Measurements from ENCODE around the gene UBE3C.
"Not testable (repeated sequence)": the region's sequence is repeated elsewhere in the genome, so short reads cannot be mapped to it uniquely, and the experiment has no call there.

The UBE3C gene

DNA sequence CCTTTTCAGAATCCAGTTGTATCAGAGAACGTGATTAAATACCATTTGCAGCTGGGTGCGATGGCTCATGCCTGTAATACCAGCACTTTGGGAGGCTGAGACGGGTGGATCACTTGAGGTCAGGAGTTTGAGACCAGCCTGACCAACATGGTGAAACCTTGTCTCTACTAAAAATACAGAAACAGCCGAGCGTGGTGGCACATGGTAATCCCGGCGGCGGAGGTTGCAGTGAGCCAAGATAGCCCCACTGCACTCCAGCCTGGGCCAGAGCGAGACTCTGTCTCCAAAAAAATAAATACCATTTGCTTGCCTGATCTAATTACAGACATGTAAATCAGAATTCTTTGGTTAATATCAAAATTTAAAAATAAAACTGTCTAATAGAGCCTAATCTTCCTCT, 20.8 kb downstream of the UBE3C start:
- H3K4ac ChIP-seq (ENCODE audit: low read depth, low read length); H2BK5ac ChIP-seq (ENCODE audit: low read length); H3K36me3 ChIP-seq (ENCODE audit: control insufficient read depth, insufficient read depth, low read length); H3K4me3 ChIP-seq (ENCODE audit: low read length); DNase-seq; H3K27me3 ChIP-seq (ENCODE audit: insufficient read depth, low read length, poor library complexity); H3K18ac ChIP-seq (ENCODE audit: low read length); H4K5ac ChIP-seq (ENCODE audit: low read length); H3K23ac ChIP-seq (ENCODE audit: low read length); H3K9ac ChIP-seq (ENCODE audit: low read length); H3K56ac ChIP-seq (ENCODE audit: low read length); H3K4me2 ChIP-seq (ENCODE audit: low read length); H2BK120ac ChIP-seq (ENCODE audit: low read depth, low read length); H2BK15ac ChIP-seq (replicated peaks; ENCODE audit: low read depth); H4K8ac ChIP-seq (ENCODE audit: low read depth, low read length); H3K27ac ChIP-seq (ENCODE audit: low read depth, low read length); H2AK5ac ChIP-seq (ENCODE audit: low read length): not testable (repeated sequence)
- Histone ChIP-seq H3K4me1 (ENCODE audit: control insufficient read depth, low read depth, low read length) (peaks cover 12% of the 10 kb centered on the region), H3K79me1 (ENCODE audit: low read length) (peaks cover 10% of the 10 kb centered on the region), H3K79me2 (ENCODE audit: control insufficient read depth, insufficient read depth, low read length) (peaks cover 59% of the 10 kb centered on the region)
- no CpG with 5 or more reads among the region's 9 CpGs for WGBS (ENCODE audit: extremely low coverage, insufficient coverage, low lambda C conversion rate)

DNA sequence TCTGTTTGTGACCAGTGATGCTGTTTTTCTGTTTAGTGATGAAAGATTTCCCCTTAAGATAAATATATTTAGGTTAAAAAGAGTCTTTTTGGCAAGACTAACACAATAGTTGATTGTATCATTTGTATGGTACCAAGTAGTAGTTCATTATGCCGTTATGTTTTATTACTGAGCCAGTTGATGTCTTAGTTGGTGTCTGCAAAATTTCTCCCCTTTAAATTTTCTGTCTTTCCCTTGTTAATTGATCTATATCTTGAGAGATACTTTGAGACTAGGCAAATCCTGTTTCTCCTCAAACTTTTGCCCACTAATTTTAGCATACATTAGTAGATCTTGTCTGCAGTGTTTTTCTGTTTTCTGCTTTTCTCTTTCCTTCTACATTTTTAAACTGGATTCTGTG, 21.7 kb downstream of the UBE3C start:
- Histone ChIP-seq H3K79me1 (ENCODE audit: low read length) (peaks cover 16% of the 10 kb centered on the region), H3K4me3 (ENCODE audit: low read length) (no peak overlapping the region), H3K56ac (ENCODE audit: low read length) (no peak overlapping the region), H4K8ac (ENCODE audit: low read depth, low read length) (no peak overlapping the region), H2AK5ac (ENCODE audit: low read length) (no peak overlapping the region), H3K36me3 (ENCODE audit: control insufficient read depth, insufficient read depth, low read length) (no peaks in the 10 kb centered on the region), H2BK5ac (ENCODE audit: low read length) (no peak overlapping the region), H3K9ac (ENCODE audit: low read length) (no peak overlapping the region), H3K4me2 (ENCODE audit: low read length) (no peak overlapping the region), H3K4me1 (ENCODE audit: control insufficient read depth, low read depth, low read length) (peaks cover 10% of the 10 kb centered on the region), H3K4ac (ENCODE audit: low read depth, low read length) (no peak overlapping the region), H2BK120ac (ENCODE audit: low read depth, low read length) (no peak overlapping the region), H4K5ac (ENCODE audit: low read length) (no peak overlapping the region), H3K18ac (ENCODE audit: low read length) (no peak overlapping the region), H3K79me2 (ENCODE audit: control insufficient read depth, insufficient read depth, low read length) (peaks cover 62% of the 10 kb centered on the region), H3K27ac (ENCODE audit: low read depth, low read length) (no peak overlapping the region), H3K27me3 (ENCODE audit: insufficient read depth, low read length, poor library complexity) (no peaks in the 10 kb centered on the region), H2BK15ac (replicated peaks; ENCODE audit: low read depth) (no peak overlapping the region), H3K23ac (ENCODE audit: low read length) (no peak overlapping the region)
- no peak for DNase-seq
- no CpG with 5 or more reads among the region's 1 CpG for WGBS (ENCODE audit: extremely low coverage, insufficient coverage, low lambda C conversion rate)

DNA sequence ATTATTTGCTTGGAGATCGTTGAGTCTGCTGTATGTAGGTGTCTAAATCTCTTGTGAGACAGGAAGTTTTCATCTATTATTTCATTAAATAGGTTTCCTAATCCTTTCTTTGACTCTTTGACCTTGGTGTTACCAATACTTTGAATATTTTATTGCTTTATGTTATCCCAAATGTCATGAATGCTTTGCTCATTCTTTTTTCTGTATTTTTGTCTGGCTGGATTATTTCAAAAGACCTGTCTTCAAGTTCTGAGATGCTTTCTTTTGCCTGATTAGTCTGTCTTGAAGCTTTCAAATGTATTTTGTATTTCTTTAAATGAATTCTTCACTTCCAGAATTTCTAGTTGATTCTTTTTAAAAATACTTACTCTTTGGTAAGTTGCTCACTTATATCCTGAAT, 27.3 kb downstream of the UBE3C start:
- Histone ChIP-seq H3K23ac (ENCODE audit: low read length) (no peak overlapping the region), H3K79me1 (ENCODE audit: low read length) (peaks cover 16% of the 10 kb centered on the region), H4K5ac (ENCODE audit: low read length) (no peak overlapping the region), H2BK5ac (ENCODE audit: low read length) (no peak overlapping the region), H3K4me1 (ENCODE audit: control insufficient read depth, low read depth, low read length) (no peaks in the 10 kb centered on the region), H3K36me3 (ENCODE audit: control insufficient read depth, insufficient read depth, low read length) (peaks cover 2% of the 10 kb centered on the region), H3K4me2 (ENCODE audit: low read length) (no peak overlapping the region), H3K56ac (ENCODE audit: low read length) (no peak overlapping the region), H2AK5ac (ENCODE audit: low read length) (no peak overlapping the region), H3K9ac (ENCODE audit: low read length) (no peak overlapping the region), H3K27ac (ENCODE audit: low read depth, low read length) (no peak overlapping the region), H2BK15ac (replicated peaks; ENCODE audit: low read depth) (no peak overlapping the region), H4K8ac (ENCODE audit: low read depth, low read length) (no peak overlapping the region), H2BK120ac (ENCODE audit: low read depth, low read length) (no peak overlapping the region), H3K18ac (ENCODE audit: low read length) (no peak overlapping the region), H3K79me2 (ENCODE audit: control insufficient read depth, insufficient read depth, low read length) (peaks cover 25% of the 10 kb centered on the region), H3K4me3 (ENCODE audit: low read length) (no peak overlapping the region), H3K27me3 (ENCODE audit: insufficient read depth, low read length, poor library complexity) (no peaks in the 10 kb centered on the region), H3K4ac (ENCODE audit: low read depth, low read length) (no peak overlapping the region)
- DNase-seq = no peak
- WGBS (ENCODE audit: extremely low coverage, insufficient coverage, low lambda C conversion rate) = no CpG with 5 or more reads among the region's 1 CpG

DNA sequence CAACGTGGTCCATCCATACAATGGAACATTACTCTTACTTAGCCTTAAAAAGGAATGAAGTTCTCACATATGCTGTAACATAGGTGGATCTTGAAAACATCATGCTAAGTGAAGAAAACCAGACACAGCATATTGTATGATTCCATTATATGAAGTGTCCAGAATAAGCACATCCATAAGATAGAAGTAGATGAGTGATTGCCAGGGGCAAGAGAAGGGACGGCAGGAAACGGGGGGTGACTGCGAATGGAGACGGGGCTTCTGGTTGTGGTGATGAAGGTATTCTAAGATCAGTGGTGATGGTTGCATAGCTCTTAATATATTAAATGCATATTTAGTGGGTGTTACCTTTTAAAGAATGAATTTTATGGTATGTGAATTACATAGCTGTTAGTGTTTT, 29.8 kb downstream of the UBE3C start:
- no CpG with 5 or more reads among the region's 5 CpGs for WGBS (ENCODE audit: extremely low coverage, insufficient coverage, low lambda C conversion rate)
- no peak overlapping the region for H2AK5ac ChIP-seq (ENCODE audit: low read length)
- no peak overlapping the region for H3K4me3 ChIP-seq (ENCODE audit: low read length)
- H3K4me1 ChIP-seq (ENCODE audit: control insufficient read depth, low read depth, low read length) = no peaks in the 10 kb centered on the region
- H3K79me2 ChIP-seq (ENCODE audit: control insufficient read depth, insufficient read depth, low read length) = peaks cover 11% of the 10 kb centered on the region
- H3K79me1 ChIP-seq (ENCODE audit: low read length) = peaks cover 13% of the 10 kb centered on the region
- no peak overlapping the region for H3K18ac ChIP-seq (ENCODE audit: low read length)
- H4K5ac ChIP-seq (ENCODE audit: low read length) = no peak overlapping the region
- H3K4ac ChIP-seq (ENCODE audit: low read depth, low read length) = no peak overlapping the region
- no peak overlapping the region for H3K23ac ChIP-seq (ENCODE audit: low read length)
- H3K9ac ChIP-seq (ENCODE audit: low read length) = no peak overlapping the region
- H2BK5ac ChIP-seq (ENCODE audit: low read length) = no peak overlapping the region
- H2BK15ac ChIP-seq (replicated peaks; ENCODE audit: low read depth) = no peak overlapping the region
- no peak for DNase-seq
- no peak overlapping the region for H3K27ac ChIP-seq (ENCODE audit: low read depth, low read length)
- no peak overlapping the region for H3K56ac ChIP-seq (ENCODE audit: low read length)
- H3K4me2 ChIP-seq (ENCODE audit: low read length) = no peak overlapping the region
- H3K27me3 ChIP-seq (ENCODE audit: insufficient read depth, low read length, poor library complexity) = no peaks in the 10 kb centered on the region
- no peak overlapping the region for H4K8ac ChIP-seq (ENCODE audit: low read depth, low read length)
- H2BK120ac ChIP-seq (ENCODE audit: low read depth, low read length) = no peak overlapping the region
- peaks cover 6% of the 10 kb centered on the region for H3K36me3 ChIP-seq (ENCODE audit: control insufficient read depth, insufficient read depth, low read length)

DNA sequence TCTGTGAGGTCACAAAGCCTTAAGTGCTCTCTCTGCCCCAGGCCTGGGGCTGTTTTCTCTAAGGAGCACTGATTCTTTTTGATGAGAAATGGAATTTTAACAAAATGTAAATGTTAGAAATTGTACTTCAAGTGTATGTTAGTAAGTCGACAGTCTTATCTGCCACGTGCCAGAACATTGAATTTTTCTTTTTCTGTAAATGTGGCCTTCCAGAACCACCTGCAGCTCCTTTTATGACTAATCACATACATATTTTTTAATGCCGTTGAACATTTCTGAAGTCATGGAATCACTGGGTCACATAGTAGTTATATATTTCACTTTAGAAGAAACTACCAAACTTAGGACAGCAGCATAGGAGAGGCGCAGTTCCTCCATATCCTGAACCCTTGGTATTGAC, 38.0 kb downstream of the UBE3C start:
- H3K23ac ChIP-seq (ENCODE audit: low read length) = no peak overlapping the region
- H2BK15ac ChIP-seq (replicated peaks; ENCODE audit: low read depth) = no peak overlapping the region
- H3K4ac ChIP-seq (ENCODE audit: low read depth, low read length) = no peak overlapping the region
- H3K79me1 ChIP-seq (ENCODE audit: low read length) = peaks cover 3% of the 10 kb centered on the region
- no CpG with 5 or more reads among the region's 4 CpGs for WGBS (ENCODE audit: extremely low coverage, insufficient coverage, low lambda C conversion rate)
- DNase-seq = no peak
- H3K4me1 ChIP-seq (ENCODE audit: control insufficient read depth, low read depth, low read length) = no peaks in the 10 kb centered on the region
- no peaks in the 10 kb centered on the region for H3K79me2 ChIP-seq (ENCODE audit: control insufficient read depth, insufficient read depth, low read length)
- H3K18ac ChIP-seq (ENCODE audit: low read length) = no peak overlapping the region
- H3K4me2 ChIP-seq (ENCODE audit: low read length) = no peak overlapping the region
- H2AK5ac ChIP-seq (ENCODE audit: low read length) = no peak overlapping the region
- H4K8ac ChIP-seq (ENCODE audit: low read depth, low read length) = no peak overlapping the region
- no peak overlapping the region for H2BK120ac ChIP-seq (ENCODE audit: low read depth, low read length)
- H4K5ac ChIP-seq (ENCODE audit: low read length) = no peak overlapping the region
- no peak overlapping the region for H3K27ac ChIP-seq (ENCODE audit: low read depth, low read length)
- H3K56ac ChIP-seq (ENCODE audit: low read length) = no peak overlapping the region
- no peak overlapping the region for H2BK5ac ChIP-seq (ENCODE audit: low read length)
- no peak overlapping the region for H3K9ac ChIP-seq (ENCODE audit: low read length)
- no peaks in the 10 kb centered on the region for H3K27me3 ChIP-seq (ENCODE audit: insufficient read depth, low read length, poor library complexity)
- peaks cover 11% of the 10 kb centered on the region for H3K36me3 ChIP-seq (ENCODE audit: control insufficient read depth, insufficient read depth, low read length)
- H3K4me3 ChIP-seq (ENCODE audit: low read length) = no peak overlapping the region

DNA sequence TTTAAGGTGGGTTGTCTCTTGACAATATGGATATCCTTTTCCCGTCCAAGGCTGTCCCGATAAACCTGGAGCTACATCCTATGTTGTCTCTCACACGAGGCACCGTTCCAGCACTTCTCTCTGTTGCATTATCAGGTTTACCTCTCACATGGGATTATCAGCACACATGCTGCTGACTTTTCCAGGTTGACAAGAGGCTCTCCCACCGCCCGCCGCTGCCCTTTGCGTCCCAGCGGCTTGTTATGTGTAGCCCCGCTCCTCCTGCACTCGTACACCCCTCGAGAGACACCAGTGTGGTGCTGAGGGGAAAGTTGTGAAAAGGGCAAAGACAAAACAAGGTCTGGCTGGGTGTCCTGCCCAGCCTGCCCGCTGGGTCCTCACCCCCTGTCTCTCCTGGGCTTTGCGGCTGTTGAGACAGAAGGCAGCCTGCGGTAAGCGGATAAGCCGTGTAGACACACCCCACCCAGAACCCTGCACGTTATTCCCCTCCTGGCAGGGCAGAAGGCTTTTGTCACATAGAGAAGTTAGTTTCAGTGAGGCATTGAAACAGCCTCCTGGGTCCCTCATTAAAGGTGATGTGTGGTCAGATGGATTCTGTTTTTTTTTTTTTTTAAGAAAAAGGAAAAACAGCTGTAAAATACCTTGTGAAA, 38.7 kb downstream of the UBE3C start:
- H3K27ac ChIP-seq (ENCODE audit: low read depth, low read length) = no peak overlapping the region
- H3K79me1 ChIP-seq (ENCODE audit: low read length) = peaks cover 3% of the 10 kb centered on the region
- H3K79me2 ChIP-seq (ENCODE audit: control insufficient read depth, insufficient read depth, low read length) = no peaks in the 10 kb centered on the region
- no peak overlapping the region for H3K4ac ChIP-seq (ENCODE audit: low read depth, low read length)
- H3K4me1 ChIP-seq (ENCODE audit: control insufficient read depth, low read depth, low read length) = no peaks in the 10 kb centered on the region
- no peaks in the 10 kb centered on the region for H3K27me3 ChIP-seq (ENCODE audit: insufficient read depth, low read length, poor library complexity)
- no peak overlapping the region for H2BK15ac ChIP-seq (replicated peaks; ENCODE audit: low read depth)
- H3K4me2 ChIP-seq (ENCODE audit: low read length) = no peak overlapping the region
- H3K36me3 ChIP-seq (ENCODE audit: control insufficient read depth, insufficient read depth, low read length) = peaks cover 14% of the 10 kb centered on the region
- WGBS (ENCODE audit: extremely low coverage, insufficient coverage, low lambda C conversion rate) = no CpG with 5 or more reads among the region's 18 CpGs
- no peak overlapping the region for H2BK120ac ChIP-seq (ENCODE audit: low read depth, low read length)
- DNase-seq = no peak
- no peak overlapping the region for H3K9ac ChIP-seq (ENCODE audit: low read length)
- no peak overlapping the region for H3K4me3 ChIP-seq (ENCODE audit: low read length)
- H2AK5ac ChIP-seq (ENCODE audit: low read length) = no peak overlapping the region
- no peak overlapping the region for H3K23ac ChIP-seq (ENCODE audit: low read length)
- no peak overlapping the region for H4K5ac ChIP-seq (ENCODE audit: low read length)
- no peak overlapping the region for H2BK5ac ChIP-seq (ENCODE audit: low read length)
- H4K8ac ChIP-seq (ENCODE audit: low read depth, low read length) = no peak overlapping the region
- no peak overlapping the region for H3K18ac ChIP-seq (ENCODE audit: low read length)
- H3K56ac ChIP-seq (ENCODE audit: low read length) = no peak overlapping the region

All from mesendoderm (in vitro differentiated cells).